CD4-positive, alpha-beta memory T cell (primary cell): ENCODE measurements around the gene ALDOA. TPM values are rescaled to one million over a fixed set of nuclear protein-coding genes. Genes with fewer than 3 reads are reported as not detected.

Source experiments
- CTCF ChIA-PET: fragments of 350-600 bp; sonication (Branson Sonifier 250); formaldehyde crosslinking; loops from one replicate; lab custom pipeline; 2021; ENCODE audit warnings: inconsistent platforms; ENCODE audit not compliant: partially characterized antibody; lab: Charles Lee
- POLR2A ChIA-PET: fragments of 350-600 bp; sonication (Branson Sonifier 250); formaldehyde crosslinking; loops from one replicate; lab custom pipeline; 2021; ENCODE audit not compliant: partially characterized antibody; lab: Charles Lee
- DNase-seq, 5 donors: peaks; one replicate each; pipeline versions ENCODE4 v3.0.0 to v3.0.0-alpha.2; 2020 to 2022; ENCODE audit warnings: mixed read lengths in 1 of 5
- H3K27ac ChIP-seq: one replicate; pipeline ENCODE4 v1.7.0; 2013; ENCODE audit warnings: low read depth, low read length
- H3K27me3 ChIP-seq: 2 replicates; pipeline ENCODE4 v1.7.0; 2013; ENCODE audit warnings: mild to moderate bottlenecking, low read length, moderate library complexity; ENCODE audit not compliant: insufficient read depth
- H3K36me3 ChIP-seq: 2 replicates; pipeline ENCODE4 v1.7.0; 2013; ENCODE audit warnings: mild to moderate bottlenecking, low read length, moderate library complexity; ENCODE audit not compliant: insufficient read depth
- H3K4me1 ChIP-seq: 2 replicates; pipeline ENCODE4 v1.7.0; 2013; ENCODE audit warnings: mild to moderate bottlenecking, low read length, moderate library complexity; ENCODE audit not compliant: insufficient read depth
- H3K4me3 ChIP-seq, 2 donors: one replicate each; pipeline ENCODE4 v1.7.0; 2013; ENCODE audit warnings: low read length in 2 of 2, mild to moderate bottlenecking in 1 of 2
- H3K9me3 ChIP-seq, 2 donors: one replicate each; pipeline ENCODE4 v1.7.0; 2013; ENCODE audit warnings: low read length in 2 of 2, control low read depth in 1 of 2; ENCODE audit not compliant: control insufficient read depth in 1 of 2
- H3K27ac Mint-ChIP-seq, 7 donors: one replicate each; pipeline ENCODE4 v1.8.0; 2020 to 2021; ENCODE audit warnings: mixed read lengths in 7 of 7, mild to moderate bottlenecking in 6 of 7, inconsistent platforms in 3 of 7, moderate library complexity in 3 of 7
- H3K27me3 Mint-ChIP-seq, 2 donors: one replicate each; pipeline ENCODE4 v1.8.0; 2020 to 2021; ENCODE audit warnings: mixed read lengths in 2 of 2
- H3K36me3 Mint-ChIP-seq, 2 donors: one replicate each; pipeline ENCODE4 v1.8.0; 2020 to 2021; ENCODE audit warnings: mixed read lengths in 2 of 2, inconsistent platforms in 1 of 2, mild to moderate bottlenecking in 1 of 2
- H3K4me1 Mint-ChIP-seq, 4 donors: one replicate each; pipeline ENCODE4 v1.8.0; 2020 to 2021; ENCODE audit warnings: mixed read lengths in 4 of 4, mild to moderate bottlenecking in 1 of 4
- H3K4me3 Mint-ChIP-seq, 8 donors: one replicate each; pipeline ENCODE4 v1.8.0; 2020 to 2021; ENCODE audit warnings: mixed read lengths in 8 of 8, mild to moderate bottlenecking in 7 of 8, moderate library complexity in 6 of 8, inconsistent platforms in 3 of 8
- H3K9me3 Mint-ChIP-seq, 8 donors: one replicate each; pipeline ENCODE4 v1.8.0; 2020 to 2021; ENCODE audit warnings: mixed read lengths in 8 of 8, mild to moderate bottlenecking in 5 of 8, inconsistent platforms in 3 of 8, moderate library complexity in 1 of 8
- intact Hi-C: fragments of 100-400 bp; cut with micrococcal nuclease; formaldehyde crosslinking; loops from one replicate; pipeline ENCODE4 v1.15.1; 2023
- polyA plus RNA-seq, 2 donors: library from polyadenylated mRNA; unstranded; fragments of 300-500 nt; fragmentation: Illumina TruSeq; gene quantifications; one replicate each; pipeline ENCODE4 v1.2.3, GENCODE V29; 2021
- total RNA-seq, 2 experiments: library from RNA; stranded (reverse); gene quantifications; one replicate each; pipeline ENCODE4 v1.2.3, GENCODE V29; 2021

The ALDOA gene
- total and polyA plus RNA-seq, 4 experiments from 2014 or later = 558 to 1,115 (median 811) TPM

GRCh38 chr16:30063893-30064728, 1.4 kb upstream of the ALDOA start:
- intact Hi-C loops = loop anchor here (1.0 to 2.0 kb wide), 3 partner anchors 307 to 345 kb away; partner anchors contain the start of gene TBC1D10B
- Mint-ChIP-seq H3K27me3 (no peaks in the 10 kb centered on the region), H3K9me3 (no peaks in the 10 kb centered on the region), H3K36me3 (peaks cover 23 to 39% of the 10 kb centered on the region in 2 donors), H3K4me1 (peaks cover 17 to 52% (median 27%) of the 10 kb centered on the region in 4 donors), H3K27ac (peak overlapping the region; percentile 95 to 100 (median 99)), H3K4me3 (peak overlapping the region; percentile 98 to 100 (median 99))
- peaks cover 35% of the 10 kb centered on the region for H3K4me1 ChIP-seq
- H3K27ac ChIP-seq = peak overlapping the region; percentile 94
- ChIA-PET POLR2A (interaction anchor here (1.2 to 20.4 kb wide), 16 partner anchors 10 to 586 kb away, joined by 3 to 404 read pairs (median 12); partner anchors contain the start of genes CORO1A, DCTPP1, MAPK3 and MAZ), CTCF (interaction anchor here (0.7 to 4.8 kb wide), 9 partner anchors 9 to 66 kb away, joined by 3 to 48 read pairs (median 4); partner anchors contain the start of genes MAPK3 and TBX6)
- H3K9me3 ChIP-seq = no peaks in the 10 kb centered on the region
- H3K36me3 ChIP-seq = peaks cover 25% of the 10 kb centered on the region
- peak; percentile 65 to 77 (median 67) for DNase-seq
- H3K4me3 ChIP-seq = peak overlapping the region; percentile 77 to 89
- H3K27me3 ChIP-seq = no peaks in the 10 kb centered on the region

- CTCF ChIA-PET = interaction anchor here (0.8 to 4.8 kb wide), 5 partner anchors 21 to 59 kb away, joined by 3 to 48 read pairs (median 4); partner anchors contain the start of genes MAPK3 and TBX6
- intact Hi-C loops = loop anchor here (1.0 to 2.0 kb wide), 8 partner anchors 11 to 345 kb away; partner anchors contain the start of genes MAPK3, PPP4C, TBC1D10B and TBX6
- H3K9me3 ChIP-seq = no peaks in the 10 kb centered on the region
- Mint-ChIP-seq H3K9me3 (no peaks in the 10 kb centered on the region), H3K4me1 (peaks cover 17 to 57% (median 30%) of the 10 kb centered on the region in 4 donors), H3K27ac (peak overlapping the region; percentile 95 to 100 (median 99)), H3K4me3 (peak overlapping the region; percentile 98 to 100 (median 99)), H3K36me3 (peaks cover 29 to 46% of the 10 kb centered on the region in 2 donors), H3K27me3 (no peaks in the 10 kb centered on the region)
- no peak for DNase-seq
- peaks cover 41% of the 10 kb centered on the region for H3K4me1 ChIP-seq
- POLR2A ChIA-PET = interaction anchor here (1.0 to 20.4 kb wide), 24 partner anchors 8 to 594 kb away, joined by 3 to 404 read pairs (median 8); partner anchors contain the start of genes C16orf54, CORO1A, DCTPP1 and FBRS
- peaks cover 31% of the 10 kb centered on the region for H3K36me3 ChIP-seq
- H3K27me3 ChIP-seq = no peaks in the 10 kb centered on the region
- peak overlapping the region; percentile 77 to 89 for H3K4me3 ChIP-seq
- peak overlapping the region; percentile 94 for H3K27ac ChIP-seq
These were observed 845 bp upstream of the ALDOA start for GRCh38 chr16:30064729-30065101.

DNA sequence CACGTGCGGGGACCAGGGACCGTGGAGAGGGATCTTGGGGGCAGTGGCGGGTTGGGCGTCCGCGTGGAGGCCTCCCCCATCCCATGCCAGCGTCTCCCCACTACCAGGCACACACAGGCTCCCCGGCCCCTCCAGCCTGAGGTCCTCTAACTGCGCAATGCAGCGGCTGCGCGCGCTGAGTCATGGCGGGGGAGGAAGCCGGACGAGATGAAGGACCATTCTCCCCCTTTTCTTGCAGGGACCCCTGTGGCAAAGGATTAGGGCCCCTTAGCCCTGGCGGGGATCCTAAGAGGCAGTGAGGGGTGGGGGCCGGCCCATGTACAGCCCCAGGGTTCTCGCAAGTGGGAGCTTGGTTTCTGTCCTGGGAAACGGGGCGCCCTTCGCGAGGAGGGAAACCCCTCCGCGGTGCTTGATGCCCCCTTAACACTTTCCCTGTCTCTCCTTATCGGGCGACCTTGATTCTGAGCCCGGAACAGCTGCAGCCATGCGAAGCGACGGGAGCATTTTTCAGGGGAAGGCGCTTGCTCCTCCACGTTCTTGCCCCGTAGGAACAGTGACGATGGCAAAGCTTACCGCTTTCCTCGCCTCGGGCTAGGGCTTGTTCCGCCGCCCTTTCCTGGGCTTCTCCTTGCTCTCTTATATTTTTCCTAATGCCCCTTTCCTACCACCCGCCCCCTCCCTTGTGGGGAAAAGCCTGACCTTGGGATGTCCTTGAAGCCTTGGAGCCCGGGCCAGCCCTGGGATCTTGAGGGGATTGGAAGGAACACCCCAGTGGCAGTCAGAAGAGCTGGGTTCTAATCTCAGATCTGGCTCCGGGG, 592 bp downstream of the ALDOA start:
- Histone ChIP-seq H3K27me3 (no peaks in the 10 kb centered on the region), H3K9me3 (no peaks in the 10 kb centered on the region), H3K4me3 (peak overlapping the region; percentile 77 to 93), H3K36me3 (peaks cover 44% of the 10 kb centered on the region), H3K4me1 (peaks cover 49% of the 10 kb centered on the region), H3K27ac (peak overlapping the region; percentile 94)
- H3K27me3 Mint-ChIP-seq = no peaks in the 10 kb centered on the region
- ChIA-PET CTCF (interaction anchor here (0.6 to 4.8 kb wide), 10 partner anchors 11 to 1053 kb away, joined by 3 to 48 read pairs (median 3); partner anchors contain the start of genes DCTPP1 and TBX6), POLR2A (interaction anchor here (0.7 to 20.4 kb wide), 45 partner anchors 9 to 593 kb away, joined by 3 to 404 read pairs (median 5); partner anchors contain the start of genes C16orf54, CORO1A, FBRS and HIRIP3)
- intact Hi-C loops = loop anchor here (1.0 to 2.0 kb wide), 7 partner anchors 9 to 313 kb away; partner anchors contain the start of genes MAPK3, PPP4C, TBC1D10B and TBX6
- H3K36me3 Mint-ChIP-seq = peaks cover 29 to 58% of the 10 kb centered on the region in 2 donors
- H3K27ac Mint-ChIP-seq = peak overlapping the region; percentile 86 to 100 (median 97)
- H3K4me3 Mint-ChIP-seq = peak overlapping the region; percentile 98 to 100 (median 99)
- H3K9me3 Mint-ChIP-seq = no peaks in the 10 kb centered on the region
- peaks cover 15 to 54% (median 36%) of the 10 kb centered on the region in 4 donors for H3K4me1 Mint-ChIP-seq
- DNase-seq = no peak

DNA sequence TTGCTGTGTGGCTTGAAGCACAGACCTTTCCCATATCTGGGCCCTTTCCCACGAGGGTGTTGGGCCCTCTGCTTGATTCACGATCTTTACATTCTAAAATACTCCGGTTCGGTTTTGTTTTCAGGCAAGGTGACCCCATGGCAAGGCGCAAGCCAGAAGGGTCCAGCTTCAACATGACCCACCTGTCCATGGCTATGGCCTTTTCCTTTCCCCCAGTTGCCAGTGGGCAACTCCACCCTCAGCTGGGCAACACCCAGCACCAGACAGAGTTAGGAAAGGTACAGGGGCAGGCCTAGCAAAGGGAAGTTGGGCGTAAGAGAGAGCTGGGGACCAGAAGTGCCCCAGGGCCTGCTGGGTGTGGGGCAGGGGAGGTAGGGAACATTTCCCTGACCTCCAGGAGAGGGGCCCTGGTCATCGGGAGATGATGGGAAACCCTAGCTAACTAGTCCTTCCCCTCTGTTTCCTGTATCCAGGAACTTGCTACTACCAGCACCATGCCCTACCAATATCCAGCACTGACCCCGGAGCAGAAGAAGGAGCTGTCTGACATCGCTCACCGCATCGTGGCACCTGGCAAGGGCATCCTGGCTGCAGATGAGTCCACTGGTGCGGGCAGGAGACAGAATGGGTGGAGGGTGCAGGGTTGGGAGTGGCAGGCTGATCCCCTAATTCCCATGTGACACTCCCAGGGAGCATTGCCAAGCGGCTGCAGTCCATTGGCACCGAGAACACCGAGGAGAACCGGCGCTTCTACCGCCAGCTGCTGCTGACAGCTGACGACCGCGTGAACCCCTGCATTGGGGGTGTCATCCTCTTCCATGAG, 1.4 kb downstream of the ALDOA start:
- Histone ChIP-seq H3K9me3 (no peaks in the 10 kb centered on the region), H3K36me3 (peaks cover 52% of the 10 kb centered on the region), H3K4me1 (peaks cover 49% of the 10 kb centered on the region), H3K27me3 (no peaks in the 10 kb centered on the region), H3K27ac (peak overlapping the region; percentile 94), H3K4me3 (peak overlapping the region; percentile 77 to 93)
- Mint-ChIP-seq H3K27me3 (no peaks in the 10 kb centered on the region), H3K4me1 (peaks cover 15 to 57% (median 37%) of the 10 kb centered on the region in 4 donors), H3K27ac (peak overlapping the region; percentile 75 to 100 (median 95)), H3K4me3 (peak overlapping the region; percentile 98 to 100 (median 99)), H3K36me3 (peaks cover 33 to 65% of the 10 kb centered on the region in 2 donors), H3K9me3 (no peaks in the 10 kb centered on the region)
- ChIA-PET CTCF (interaction anchor here (0.9 to 4.8 kb wide), 4 partner anchors 10 to 119 kb away, joined by 3 to 48 read pairs (median 4); partner anchors contain the start of gene TBX6), POLR2A (interaction anchor here (0.7 to 20.4 kb wide), 15 partner anchors 9 to 468 kb away, joined by 3 to 404 read pairs (median 10); partner anchors contain the start of genes CORO1A, HIRIP3, INO80E and PPP4C)
- intact Hi-C loops = no loop called here
- no peak for DNase-seq

- Mint-ChIP-seq H3K4me3 (peak overlapping the region in 7 of 8 donors; percentile 66 to 100 (median 99)), H3K36me3 (peaks cover 36 to 69% of the 10 kb centered on the region in 2 donors), H3K27me3 (no peaks in the 10 kb centered on the region), H3K9me3 (no peaks in the 10 kb centered on the region), H3K27ac (peak overlapping the region; percentile 64 to 100 (median 83)), H3K4me1 (peaks cover 17 to 61% (median 37%) of the 10 kb centered on the region in 4 donors)
- intact Hi-C loops = no loop called here
- Histone ChIP-seq H3K4me3 (no peak overlapping the region), H3K27ac (peak overlapping the region; percentile 94), H3K4me1 (peaks cover 49% of the 10 kb centered on the region), H3K27me3 (no peaks in the 10 kb centered on the region), H3K36me3 (peaks cover 56% of the 10 kb centered on the region), H3K9me3 (no peaks in the 10 kb centered on the region)
- POLR2A ChIA-PET = interaction anchor here (1.3 to 20.4 kb wide), 5 partner anchors 8 to 248 kb away, joined by 3 to 404 read pairs (median 125); partner anchors contain the start of genes CORO1A, PPP4C, TBX6 and YPEL3
- CTCF ChIA-PET = interaction anchor here (1.2 to 4.8 kb wide), 3 partner anchors 9 to 24 kb away, joined by 3 to 48 read pairs (median 6); partner anchors contain the start of gene TBX6
- DNase-seq = no peak
These were observed 2.0 kb downstream of the ALDOA start for GRCh38 chr16:30067584-30067916.
